ENCODE data around the gene APOH. TPM values are rescaled to one million over a fixed set of nuclear protein-coding genes. Genes with fewer than 3 reads are reported as not detected.

The APOH gene
- total and polyA plus RNA-seq, 10 donors: 1.2 TPM; not detected in 9

DNA sequence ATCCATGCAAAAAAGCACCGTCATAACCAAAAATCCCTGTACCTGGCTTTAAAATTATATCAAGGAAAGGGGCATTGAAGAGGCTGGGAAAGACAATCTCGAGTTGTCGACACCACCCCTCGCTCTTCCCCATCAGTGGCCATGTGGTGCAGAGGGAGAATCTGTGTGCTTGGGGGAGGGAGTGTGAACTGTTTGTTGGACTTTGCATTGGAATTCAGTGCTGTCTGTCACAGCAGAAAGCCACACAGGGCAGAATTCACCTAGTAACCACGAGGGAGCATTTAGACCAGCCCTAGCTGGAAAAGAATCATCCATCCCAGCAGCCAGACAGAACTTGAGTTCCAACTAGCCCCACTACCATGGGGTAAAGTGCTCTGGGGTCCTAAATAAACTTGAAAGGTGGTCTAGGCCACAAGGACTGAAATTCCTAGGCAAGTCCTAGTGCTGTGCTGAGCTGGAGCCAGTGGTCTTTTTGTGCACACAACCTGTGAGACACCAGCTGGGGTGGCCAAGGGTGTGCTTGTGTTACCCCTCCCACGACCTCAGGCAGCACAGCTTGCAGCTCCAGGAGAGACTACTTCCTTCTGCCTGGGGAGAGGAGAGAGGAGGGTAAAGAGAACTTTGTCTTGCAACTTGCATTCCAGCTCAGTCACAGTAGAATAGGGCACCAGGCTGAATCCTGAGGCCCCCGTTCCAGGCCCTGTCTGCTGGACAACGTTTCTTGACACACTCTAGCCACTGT is 25.8 kb downstream of the APOH start:
- H3K4me3 ChIP-seq: no peak overlapping the region
- TF ChIP-seq CTCF (IDR thresholded peaks at IDR 0.05 in 8 of 11, conservative IDR thresholded peaks at IDR 0.05 in 3 of 11) (no peak), POLR2AphosphoS5 (IDR thresholded peaks at IDR 0.05) (no peak), POLR2A (IDR thresholded peaks at IDR 0.05) (no peak)
- no peak overlapping the region for H3K27ac ChIP-seq
- peaks cover 0 to 10% (median 0%) of the 10 kb centered on the region in 6 donors for H3K4me1 ChIP-seq
- WGBS, 5 donors: 80 to 92% (median 87%) methylated on average over 8 of the region's 8 CpGs
- H3K36me3 ChIP-seq: no peaks in the 10 kb centered on the region
- no peak for DNase-seq
- intact Hi-C loops (cut with DNase I; ENCODE audit: low total_unique reads): no loop called here
- H3K27me3 ChIP-seq (replicated peaks in 1 of 7): no peaks in the 10 kb centered on the region
- peaks cover 0 to 9% (median 0%) of the 10 kb centered on the region in 8 donors for H3K9me3 ChIP-seq

- Histone ChIP-seq H3K36me3 (no peaks in the 10 kb centered on the region), H3K4me1 (peaks cover 0 to 10% (median 0%) of the 10 kb centered on the region in 6 donors), H3K27me3 (replicated peaks in 1 of 7) (no peaks in the 10 kb centered on the region), H3K9me3 (peaks cover 0 to 4% (median 0%) of the 10 kb centered on the region in 8 donors), H3K4me3 (no peak overlapping the region), H3K27ac (no peak overlapping the region)
- intact Hi-C loops (cut with DNase I; ENCODE audit: low total_unique reads): no loop called here
- no peak for DNase-seq
- 0 to 6% (median 5%) methylated on average over 3 of the region's 3 CpGs for WGBS, 5 donors
- no peak for TF ChIP-seq POLR2A (IDR thresholded peaks at IDR 0.05)
- no peak for TF ChIP-seq POLR2AphosphoS5 (IDR thresholded peaks at IDR 0.05)
- TF ChIP-seq CTCF (IDR thresholded peaks at IDR 0.05 in 8 of 11, conservative IDR thresholded peaks at IDR 0.05 in 3 of 11): peak; percentile 24 to 79 (median 58)
These were observed 28.5 kb downstream of the APOH start for GRCh38 chr17:66200685-66201092.

GRCh38 chr17:66198242-66198641 is 31.0 kb downstream of the APOH start:
- intact Hi-C loops (cut with DNase I; ENCODE audit: low total_unique reads): no loop called here
- no peak overlapping the region for H3K27ac ChIP-seq
- TF ChIP-seq CTCF (IDR thresholded peaks at IDR 0.05 in 8 of 11, conservative IDR thresholded peaks at IDR 0.05 in 3 of 11) (no peak), POLR2A (IDR thresholded peaks at IDR 0.05) (no peak), POLR2AphosphoS5 (IDR thresholded peaks at IDR 0.05) (no peak)
- no peaks in the 10 kb centered on the region for H3K36me3 ChIP-seq
- WGBS, 5 donors: 86 to 97% (median 94%) methylated on average over 8 of the region's 8 CpGs
- DNase-seq: no peak
- no peak overlapping the region for H3K4me3 ChIP-seq
- H3K27me3 ChIP-seq (replicated peaks in 1 of 7): no peaks in the 10 kb centered on the region
- H3K9me3 ChIP-seq: no peaks in the 10 kb centered on the region
- peaks cover 0 to 12% (median under 1%) of the 10 kb centered on the region in 6 donors for H3K4me1 ChIP-seq

GRCh38 chr17:66192378-66192687 is 36.9 kb downstream of the APOH start:
- Histone ChIP-seq H3K27me3 (replicated peaks in 1 of 7) (peaks cover 0 to 9% (median 0%) of the 10 kb centered on the region in 7 donors), H3K36me3 (no peaks in the 10 kb centered on the region), H3K9me3 (no peaks in the 10 kb centered on the region), H3K4me3 (peak overlapping the region; percentile 56 to 82 (median 69)), H3K27ac (peak overlapping the region; percentile 22 to 88 (median 83)), H3K4me1 (peaks cover 0 to 47% (median 31%) of the 10 kb centered on the region in 6 donors)
- DNase-seq: no peak
- no peak for TF ChIP-seq CTCF (IDR thresholded peaks at IDR 0.05 in 8 of 11, conservative IDR thresholded peaks at IDR 0.05 in 3 of 11)
- WGBS, 5 donors: 2 to 5% (median 2%) methylated on average over 9 to 10 of the region's 10 CpGs
- intact Hi-C loops (cut with DNase I; ENCODE audit: low total_unique reads): no loop called here

Data from spleen (tissue), 11 donors.